PC-3 (cell line): ENCODE measurements around the gene FAM149A. TPM values are rescaled to one million over a fixed set of nuclear protein-coding genes. Genes with fewer than 3 reads are reported as not detected.

Source experiments
- ATAC-seq: fragments of 200-7000 bp; cut with Tn5 transposase; 2 replicates; pipeline ENCODE4 v1.9.1; 2020; ENCODE audit warnings: mild to moderate bottlenecking, moderate library complexity
- BruUV-seq: library from RNA; stranded (reverse); fragments of 400-500 nt; replicated peaks from 2 replicates; lab custom pipeline; 2021; lab: Mats Ljungman, UMichigan
- CTCF ChIA-PET: fragments of 300-600 bp; sonication (Branson Sonifier 250); formaldehyde crosslinking; loops from one replicate; lab custom pipeline; 2022; ENCODE audit warnings: antibody characterized with exemption; lab: Charles Lee
- POLR2A ChIA-PET: fragments of 300-600 bp; sonication (Branson Sonifier 250); formaldehyde crosslinking; loops from one replicate; lab custom pipeline; 2022; ENCODE audit warnings: antibody characterized with exemption; ENCODE audit not compliant: unreplicated experiment; lab: Charles Lee
- DNase-seq: peaks from one replicate; pipeline ENCODE4 v3.0.0-alpha.2; 2015
- H2AFZ ChIP-seq: fragments of 300-600 bp; sonication (generic); 2 replicates; pipeline ENCODE4 v1.6.0; 2016; ENCODE audit warnings: antibody characterized with exemption, low read length
- H3F3A ChIP-seq: fragments of 300-600 bp; sonication (generic); one replicate; pipeline ENCODE4 v1.6.0; 2017; ENCODE audit warnings: antibody characterized with exemption, low read length, control low read depth, mild to moderate bottlenecking; ENCODE audit not compliant: unreplicated experiment
- H3K27ac ChIP-seq: fragments of 300-600 bp; sonication (generic); 2 replicates; pipeline ENCODE4 v1.5.1; 2016; ENCODE audit warnings: mild to moderate bottlenecking, low read length
- H3K27me3 ChIP-seq: fragments of 300-600 bp; sonication (generic); 2 replicates; pipeline ENCODE4 v1.6.1; 2016; ENCODE audit warnings: low read length, mixed read lengths
- H3K36me3 ChIP-seq: fragments of 300-600 bp; sonication (generic); 2 replicates; pipeline ENCODE4 v1.6.1; 2016; ENCODE audit warnings: low read depth, mixed run types, low read length, mixed read lengths
- H3K4me1 ChIP-seq: fragments of 300-600 bp; sonication (generic); 2 replicates; pipeline ENCODE4 v1.5.1; 2016; ENCODE audit warnings: low read length; ENCODE audit not compliant: insufficient read depth
- H3K4me2 ChIP-seq: fragments of 300-600 bp; sonication (generic); 2 replicates; pipeline ENCODE4 v1.6.0; 2016; ENCODE audit warnings: low read length
- H3K4me3 ChIP-seq: fragments of 300-600 bp; sonication (generic); 2 replicates; pipeline ENCODE4 v1.5.1; 2016; ENCODE audit warnings: mild to moderate bottlenecking, low read length, mixed read lengths
- H3K79me2 ChIP-seq: fragments of 300-600 bp; sonication (generic); 2 replicates; pipeline ENCODE4 v1.6.1; 2017; ENCODE audit warnings: low read length, mixed read lengths
- H3K9ac ChIP-seq: fragments of 300-600 bp; sonication (generic); 2 replicates; pipeline ENCODE4 v1.6.0; 2016; ENCODE audit warnings: mild to moderate bottlenecking, low read length
- H3K9me2 ChIP-seq: fragments of 300-600 bp; sonication (generic); replicated peaks from 2 replicates; pipeline ENCODE4 v1.6.1; 2016; ENCODE audit warnings: mixed run types, low read length, mixed read lengths
- H3K9me3 ChIP-seq: fragments of 300-600 bp; sonication (generic); 2 replicates; pipeline ENCODE4 v1.6.1; 2016; ENCODE audit warnings: low read length, mixed read lengths
- H4K20me1 ChIP-seq: fragments of 300-600 bp; sonication (generic); 2 replicates; pipeline ENCODE4 v1.6.1; 2016; ENCODE audit warnings: low read length, mixed read lengths
- CTCF ChIP-seq: fragments of 300-600 bp; sonication (generic); conservative IDR thresholded peaks from 2 replicates; pipeline ENCODE4 v1.5.1; 2017; ENCODE audit warnings: antibody characterized with exemption, low read depth, mild to moderate bottlenecking, low read length
- EZH2 ChIP-seq: fragments of 300-600 bp; sonication (generic); IDR thresholded peaks from one replicate; pipeline ENCODE4 v1.6.1; 2017; ENCODE audit warnings: antibody characterized with exemption, mild to moderate bottlenecking, low read length; ENCODE audit not compliant: unreplicated experiment
- EZH2phosphoT487 ChIP-seq: fragments of 300-600 bp; sonication (generic); IDR thresholded peaks from 2 replicates; pipeline ENCODE4 v1.6.1; 2018; ENCODE audit warnings: mild to moderate bottlenecking, antibody characterized with exemption, low read length, borderline replicate concordance
- intact Hi-C: fragments of 100-400 bp; cut with micrococcal nuclease; formaldehyde crosslinking; loops from 2 replicates; pipeline ENCODE4 v1.9.0; 2023
- total RNA-seq: library from RNA; depleted of rRNA; stranded (reverse); fragments of >200 nt; gene quantifications from 2 replicates; pipeline ENCODE4 v1.2.3, GENCODE V29; 2014

Gene FAM149A
- total RNA-seq, 1 experiment from 2014 or later, result 0.22 TPM

- Histone ChIP-seq H3K79me2 (no peaks in the 10 kb centered on the region), H3K27me3 (no peaks in the 10 kb centered on the region), H3F3A (no peaks in the 10 kb centered on the region), H3K4me3 (no peak overlapping the region), H3K9me2 (no peaks in the 10 kb centered on the region), H3K27ac (no peak overlapping the region), H2AFZ (no peak overlapping the region), H3K36me3 (no peaks in the 10 kb centered on the region), H3K9me3 (no peaks in the 10 kb centered on the region), H3K4me1 (no peaks in the 10 kb centered on the region), H3K4me2 (no peak overlapping the region), H4K20me1 (no peaks in the 10 kb centered on the region), H3K9ac (no peak overlapping the region)
- ChIA-PET CTCF (no interaction called here), POLR2A (no interaction called here)
- no peak for ATAC-seq
- DNase-seq, result no peak
- TF ChIP-seq CTCF (no peak), EZH2phosphoT487 (no peak)
- intact Hi-C loops, result no loop called here
- BruUV-seq, result no TSS peak
Observed at GRCh38 chr4:186131935-186132334, 27.4 kb downstream of the FAM149A start.

GRCh38 chr4:186132577-186133242 is 28.2 kb downstream of the FAM149A start:
- CTCF ChIA-PET, result no interaction called here
- H3K9ac ChIP-seq, result no peak overlapping the region
- intact Hi-C loops, result no loop called here
- H3K27me3 ChIP-seq, result no peaks in the 10 kb centered on the region
- no peak overlapping the region for H3K4me3 ChIP-seq
- no peak overlapping the region for H2AFZ ChIP-seq
- H3K4me2 ChIP-seq, result no peak overlapping the region
- TF ChIP-seq EZH2, result no peak
- TF ChIP-seq CTCF, result 0 out of 2 replicates have a peak, but pooled peaks have one; percentile 13
- H3K4me1 ChIP-seq, result no peaks in the 10 kb centered on the region
- H4K20me1 ChIP-seq, result no peaks in the 10 kb centered on the region
- H3K9me3 ChIP-seq, result no peaks in the 10 kb centered on the region
- no peaks in the 10 kb centered on the region for H3F3A ChIP-seq
- H3K27ac ChIP-seq, result no peak overlapping the region
- DNase-seq, result peak; percentile 34
- H3K79me2 ChIP-seq, result no peaks in the 10 kb centered on the region
- POLR2A ChIA-PET, result no interaction called here
- ATAC-seq, result peak; percentile 57; the same call in 1 of the 2 replicates
- no peaks in the 10 kb centered on the region for H3K36me3 ChIP-seq
- no peaks in the 10 kb centered on the region for H3K9me2 ChIP-seq
- BruUV-seq, result no TSS peak

- no TSS peak for BruUV-seq
Observed at GRCh38 chr4:186134257-186134656, 29.8 kb downstream of the FAM149A start.

More at GRCh38 chr4:186134257-186134656, 29.8 kb downstream of the FAM149A start:
- Histone ChIP-seq H3K27ac (no peak overlapping the region), H3F3A (no peaks in the 10 kb centered on the region), H2AFZ (no peak overlapping the region), H3K4me1 (no peaks in the 10 kb centered on the region), H3K36me3 (no peaks in the 10 kb centered on the region), H3K4me2 (no peak overlapping the region), H3K9me2 (no peaks in the 10 kb centered on the region), H3K9ac (no peak overlapping the region), H4K20me1 (no peaks in the 10 kb centered on the region), H3K27me3 (no peaks in the 10 kb centered on the region), H3K4me3 (no peak overlapping the region), H3K9me3 (no peaks in the 10 kb centered on the region), H3K79me2 (no peaks in the 10 kb centered on the region)
- POLR2A ChIA-PET, result no interaction called here
- DNase-seq, result no peak
- TF ChIP-seq EZH2 (no peak), EZH2phosphoT487 (no peak), CTCF (no peak)
- CTCF ChIA-PET, result interaction anchor here (0.6 kb wide), 1 partner anchor 244 kb away, joined by 4 read pairs; no protein-coding TSS in a partner anchor
- intact Hi-C loops, result no loop called here
- no peak for ATAC-seq
